Endothelial cell of umbilical vein (primary cell): Measurements from ENCODE around the gene CPNE9. TPM values are rescaled to one million over a fixed set of nuclear protein-coding genes. Genes with fewer than 3 reads are reported as not detected.

Experiments used
- BruUV-seq: library from RNA; stranded (reverse); fragments of 400-500 nt; replicated peaks from 2 replicates; lab custom pipeline; 2021; lab: Mats Ljungman, UMichigan
- CTCF ChIA-PET: fragments of 300-600, 350-600 bp; sonication (Branson Sonifier 250); formaldehyde crosslinking; loops from one replicate; lab custom pipeline; 2021; ENCODE audit warnings: antibody characterized with exemption, inconsistent platforms; lab: Charles Lee
- POLR2A ChIA-PET: fragments of 300-600, 350-600 bp; sonication (Branson Sonifier 250); formaldehyde crosslinking; loops from one replicate; lab custom pipeline; 2021; ENCODE audit warnings: antibody characterized with exemption, inconsistent platforms; lab: Charles Lee
- DNase-seq: peaks from one replicate; pipeline ENCODE4 v3.0.0-alpha.2; 2011; ENCODE audit warnings: low read depth, low spot score
- FAIRE-seq: peaks from 2 replicates; lab custom pipeline; 2011; peaks lifted over from hg19 to GRCh38; lab: Jason Lieb, UNC
- H2AFZ ChIP-seq: 2 replicates; pipeline ENCODE4 v1.6.0; 2012; ENCODE audit warnings: low read depth, low read length, control low read depth, inconsistent platforms
- H3K27ac ChIP-seq: 2 replicates; pipeline ENCODE4 v1.5.1; 2011; ENCODE audit warnings: low read depth, mild to moderate bottlenecking, control low read depth, low read length, moderate library complexity; ENCODE audit not compliant: insufficient read depth
- H3K27me3 ChIP-seq, 2 experiments: 2 replicates each; pipeline versions ENCODE4 v1.6.0 to v1.6.1; 2011; ENCODE audit warnings: low read length in 2 of 2, mixed read lengths in 1 of 2; ENCODE audit not compliant: control insufficient read depth in 2 of 2, insufficient read depth in 2 of 2
- H3K36me3 ChIP-seq, 2 experiments: 2 replicates in 1 of 2; 3 replicates in 1 of 2; pipeline ENCODE4 v1.5.1; 2011; ENCODE audit warnings: low read length in 2 of 2, mild to moderate bottlenecking in 1 of 2, moderate library complexity in 1 of 2; ENCODE audit not compliant: control insufficient read depth in 2 of 2, insufficient read depth in 2 of 2; ENCODE audit errors: extremely low read depth in 1 of 2
- H3K4me1 ChIP-seq: 3 replicates; pipeline ENCODE4 v1.5.1; 2011; ENCODE audit warnings: mild to moderate bottlenecking, low read length; ENCODE audit not compliant: control insufficient read depth, insufficient read depth; ENCODE audit errors: extremely low read depth
- H3K4me2 ChIP-seq: 2 replicates; pipeline ENCODE4 v1.6.1; 2011; ENCODE audit warnings: low read length, control low read depth, mixed read lengths; ENCODE audit not compliant: insufficient read depth
- H3K4me3 ChIP-seq, 3 experiments: fragments of 200-600 bp in 1 of 3; sonication (generic), shearing (Covaris generic) in 1 of 3; replicated peaks in 1 of 3; 2 replicates each; pipeline ENCODE4 v1.5.1; 2011 to 2016; ENCODE audit warnings: control low read depth in 3 of 3, low read length in 3 of 3, mild to moderate bottlenecking in 2 of 3, inconsistent platforms in 1 of 3, low read depth in 1 of 3, moderate library complexity in 1 of 3; ENCODE audit not compliant: insufficient read depth in 1 of 3
- H3K79me2 ChIP-seq: 2 replicates; pipeline ENCODE4 v1.6.0; 2012; ENCODE audit warnings: low read length, inconsistent platforms; ENCODE audit not compliant: control insufficient read depth, insufficient read depth
- H3K9ac ChIP-seq: replicated peaks from 2 replicates; pipeline ENCODE3; 2011; ENCODE audit warnings: low read length, control low read depth; ENCODE audit not compliant: insufficient read depth; ENCODE audit errors: extremely low read depth
- H3K9me1 ChIP-seq: replicated peaks from 3 replicates; pipeline ENCODE4 v1.6.0; 2011; ENCODE audit warnings: mild to moderate bottlenecking, low read length; ENCODE audit not compliant: control insufficient read depth, insufficient read depth; ENCODE audit errors: extremely low read depth
- H3K9me3 ChIP-seq: replicated peaks from 2 replicates; pipeline ENCODE4 v1.5.1; 2012; ENCODE audit warnings: low read length, inconsistent platforms; ENCODE audit not compliant: control insufficient read depth, insufficient read depth
- H4K20me1 ChIP-seq: replicated peaks from 2 replicates; pipeline ENCODE3; 2011; ENCODE audit warnings: mild to moderate bottlenecking, low read length; ENCODE audit not compliant: control insufficient read depth, insufficient read depth; ENCODE audit errors: extremely low read depth
- EZH2 ChIP-seq: IDR thresholded peaks from 2 replicates; pipeline ENCODE4 v1.6.1; 2012; ENCODE audit warnings: borderline replicate concordance, low read depth, mild to moderate bottlenecking, moderate library complexity, low read length, inconsistent platforms; ENCODE audit not compliant: severe bottlenecking
- FOS ChIP-seq: IDR thresholded peaks from 2 replicates; pipeline ENCODE4 v1.6.1; 2011; ENCODE audit warnings: mild to moderate bottlenecking, low read length, moderate library complexity, borderline replicate concordance; ENCODE audit not compliant: insufficient read depth
- GATA2 ChIP-seq: IDR thresholded peaks from 2 replicates; pipeline ENCODE4 v1.7.0; 2011; ENCODE audit warnings: low read depth, mild to moderate bottlenecking, moderate library complexity, mixed read lengths, low read length; ENCODE audit not compliant: insufficient read length, insufficient read depth
- JUN ChIP-seq: IDR thresholded peaks from 2 replicates; pipeline ENCODE4 v1.6.1; 2011; ENCODE audit warnings: borderline replicate concordance, low read depth; ENCODE audit not compliant: insufficient read length, insufficient read depth
- MYC ChIP-seq: IDR thresholded peaks from one replicate; pipeline ENCODE4 v1.6.1; 2011; ENCODE audit warnings: mild to moderate bottlenecking, low read depth, low read length
- POLR2A ChIP-seq: IDR thresholded peaks from 2 replicates; pipeline ENCODE4 v1.6.1; 2012; ENCODE audit warnings: low read depth, mild to moderate bottlenecking, control low read depth, low read length
- POLR2AphosphoS5 ChIP-seq: IDR thresholded peaks from 2 replicates; pipeline ENCODE4 v1.6.1; 2012; ENCODE audit warnings: low read depth, mild to moderate bottlenecking, control low read depth, low read length, moderate library complexity; ENCODE audit not compliant: insufficient read depth
- dilution Hi-C: fragments of 300-500 bp; cut with MboI; formaldehyde crosslinking; loops from one replicate; pipeline ENCODE4 v1.15.0; 2019; ENCODE audit warnings: low sequenced_read_pairs; ENCODE audit not compliant: extremely low pct_ligation_motif_present
- intact Hi-C: fragments of 100-400 bp; cut with micrococcal nuclease; formaldehyde crosslinking; loops from one replicate; pipeline ENCODE4 v1.10.0; 2022
- polyA plus RNA-seq, 4 experiments: library from polyadenylated mRNA; depleted of rRNA in 3 of 4; stranded (reverse) in 3 of 4; unstranded in 1 of 4; fragments of >200 nt; gene quantifications; 2 replicates each; pipeline versions ENCODE4 v1.2.1 to v1.2.3, GENCODE V29; 2011 to 2012; ENCODE audit warnings: missing spikeins in 1 of 4
- total RNA-seq: library from RNA; stranded (reverse); gene quantifications from 2 replicates; pipeline ENCODE4 v1.2.3, GENCODE V29; 2021
- TF ChIP-seq, protein P1 (sequence below), 2 donors: IDR thresholded peaks; 1 replicate in 1 of 2; 2 replicates in 1 of 2; pipeline ENCODE4 v1.5.1; 2011; ENCODE audit warnings: low read length in 2 of 2, mild to moderate bottlenecking in 2 of 2, moderate library complexity in 2 of 2, control low read depth in 1 of 2, inconsistent platforms in 1 of 2, low read depth in 1 of 2; ENCODE audit not compliant: insufficient read depth in 1 of 2; ENCODE audit errors: extremely low read depth in 1 of 2
- TF ChIP-seq, protein P2 (sequence below): IDR thresholded peaks from 2 replicates; pipeline ENCODE4 v1.6.1; 2011; ENCODE audit not compliant: insufficient read depth, insufficient read length

CPNE9 gene
- total and polyA plus RNA-seq, 2 donors (not counting 3 experiments of a cell fraction or from before 2014, with no cell fraction given), result not detected

DNA sequence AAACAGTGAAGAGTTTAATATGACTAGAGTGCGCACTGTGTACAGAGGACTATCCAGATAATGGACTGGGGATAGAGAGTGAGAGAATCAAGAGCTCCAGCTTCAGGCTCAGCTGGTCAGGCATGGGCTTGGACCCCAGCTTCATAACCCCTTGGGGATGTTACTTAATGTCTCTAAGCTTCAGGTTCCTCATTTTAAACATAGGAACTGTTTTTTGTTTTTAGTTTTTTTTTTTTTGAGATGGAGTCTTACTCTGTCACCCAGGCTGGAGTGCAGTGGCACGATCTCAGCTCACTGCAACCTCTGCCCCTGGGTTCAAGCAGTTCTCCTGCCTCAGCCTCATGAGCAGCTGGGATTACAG lies 18.0 kb downstream of the CPNE9 start:
- Histone ChIP-seq H3K36me3 (no peaks in the 10 kb centered on the region), H3K79me2 (no peaks in the 10 kb centered on the region), H3K4me3 (no peak overlapping the region), H3K4me1 (no peaks in the 10 kb centered on the region), H3K27ac (no peak overlapping the region), H3K9me3 (no peaks in the 10 kb centered on the region), H2AFZ (no peak overlapping the region), H4K20me1 (no peaks in the 10 kb centered on the region), H3K9me1 (no peaks in the 10 kb centered on the region), H3K9ac (no peak overlapping the region), H3K4me2 (no peak overlapping the region), H3K27me3 (peaks cover 3 to 7% of the 10 kb centered on the region in 2 experiments)
- ChIA-PET CTCF (interaction anchor here (1.2 kb wide), 1 partner anchor 9 kb away, joined by 4 read pairs; no protein-coding TSS in a partner anchor), POLR2A (no interaction called here)
- FAIRE-seq, result no peak
- BruUV-seq, result no TSS peak
- TF ChIP-seq, protein P1, sequence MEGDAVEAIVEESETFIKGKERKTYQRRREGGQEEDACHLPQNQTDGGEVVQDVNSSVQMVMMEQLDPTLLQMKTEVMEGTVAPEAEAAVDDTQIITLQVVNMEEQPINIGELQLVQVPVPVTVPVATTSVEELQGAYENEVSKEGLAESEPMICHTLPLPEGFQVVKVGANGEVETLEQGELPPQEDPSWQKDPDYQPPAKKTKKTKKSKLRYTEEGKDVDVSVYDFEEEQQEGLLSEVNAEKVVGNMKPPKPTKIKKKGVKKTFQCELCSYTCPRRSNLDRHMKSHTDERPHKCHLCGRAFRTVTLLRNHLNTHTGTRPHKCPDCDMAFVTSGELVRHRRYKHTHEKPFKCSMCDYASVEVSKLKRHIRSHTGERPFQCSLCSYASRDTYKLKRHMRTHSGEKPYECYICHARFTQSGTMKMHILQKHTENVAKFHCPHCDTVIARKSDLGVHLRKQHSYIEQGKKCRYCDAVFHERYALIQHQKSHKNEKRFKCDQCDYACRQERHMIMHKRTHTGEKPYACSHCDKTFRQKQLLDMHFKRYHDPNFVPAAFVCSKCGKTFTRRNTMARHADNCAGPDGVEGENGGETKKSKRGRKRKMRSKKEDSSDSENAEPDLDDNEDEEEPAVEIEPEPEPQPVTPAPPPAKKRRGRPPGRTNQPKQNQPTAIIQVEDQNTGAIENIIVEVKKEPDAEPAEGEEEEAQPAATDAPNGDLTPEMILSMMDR (IDR thresholded peaks at IDR 0.05; ENCODE audit: extremely low read depth in 1 of 2, insufficient read depth in 1 of 2, low read depth in 1 of 2, low read length in 2 of 2), result no peak
- TF ChIP-seq FOS, result no peak
- TF ChIP-seq, protein P2, sequence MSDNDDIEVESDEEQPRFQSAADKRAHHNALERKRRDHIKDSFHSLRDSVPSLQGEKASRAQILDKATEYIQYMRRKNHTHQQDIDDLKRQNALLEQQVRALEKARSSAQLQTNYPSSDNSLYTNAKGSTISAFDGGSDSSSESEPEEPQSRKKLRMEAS, result no peak
- no peak for TF ChIP-seq MYC
- no peak for TF ChIP-seq GATA2
- no peak for TF ChIP-seq POLR2A
- no peak for TF ChIP-seq EZH2
- no peak for TF ChIP-seq POLR2AphosphoS5
- TF ChIP-seq JUN, result no peak
- intact Hi-C loops, result no loop called here
- dilution Hi-C loops, result no loop called here
- no peak for DNase-seq
